Measurements from ENCODE around the gene MBNL3. TPM values are rescaled to one million over a fixed set of nuclear protein-coding genes. Genes with fewer than 3 reads are reported as not detected.

Gene MBNL3
- total RNA-seq, 1 experiment from 2014 or later: 2.6 TPM

GRCh38 chrX:132435222-132435621 is 53.6 kb downstream of the MBNL3 start:
- no peak overlapping the region for H3K56ac ChIP-seq (ENCODE audit: insufficient read length, low read depth, low read length)
- no peak overlapping the region for H2AFZ ChIP-seq (ENCODE audit: low read length)
- no peak overlapping the region for H2AK5ac ChIP-seq (ENCODE audit: insufficient read length, low read length)
- no peak overlapping the region for H4K5ac ChIP-seq (ENCODE audit: insufficient read length, low read depth, low read length)
- peaks cover 13 to 16% of the 10 kb centered on the region in 2 experiments for H3K4me1 Mint-ChIP-seq
- no peak for DNase-seq
- H4K8ac ChIP-seq (replicated peaks; ENCODE audit: insufficient read length, low read depth, low read length): no peak overlapping the region
- no peak overlapping the region for H2BK5ac ChIP-seq (ENCODE audit: insufficient read length, low read length)
- no peak overlapping the region for H4K91ac ChIP-seq (ENCODE audit: insufficient read length, low read depth, low read length)
- no peaks in the 10 kb centered on the region for H3K27me3 Mint-ChIP-seq (ENCODE audit: low read depth)
- no CpG with 5 or more reads among the region's 1 CpG for WGBS (ENCODE audit: extremely low coverage, insufficient read length, low lambda C conversion rate)
- H3K36me3 Mint-ChIP-seq (ENCODE audit: insufficient read depth in 1 of 3, low read depth in 3 of 3): no peaks in the 10 kb centered on the region
- H3K27ac Mint-ChIP-seq: no peak overlapping the region
- H3K4me1 ChIP-seq (ENCODE audit: insufficient read depth, low read length): peaks cover 4% of the 10 kb centered on the region; the same call in 1 of the 2 replicates
- no peak overlapping the region for H3T11ph ChIP-seq (ENCODE audit: low read length)
- no peak overlapping the region for H3K4me2 ChIP-seq (ENCODE audit: insufficient read depth, insufficient read length, low read length)
- H3K14ac ChIP-seq (ENCODE audit: insufficient read depth, low read length): no peak overlapping the region
- no peak overlapping the region for H3K23ac ChIP-seq (ENCODE audit: insufficient read length, low read depth, low read length)
- TF ChIP-seq CTCF (conservative IDR thresholded peaks at IDR 0.05): no peak
- H3K9me3 Mint-ChIP-seq: no peaks in the 10 kb centered on the region
- H2BK15ac ChIP-seq (ENCODE audit: low read depth, low read length): no peak overlapping the region
- H3K27ac ChIP-seq (ENCODE audit: insufficient read length, low read depth, low read length): no peak overlapping the region
- no peaks in the 10 kb centered on the region for H3K9me3 ChIP-seq (ENCODE audit: control insufficient read depth, low read depth, low read length)
- H2BK120ac ChIP-seq (ENCODE audit: low read depth, low read length, poor library complexity, severe bottlenecking): no peak overlapping the region
- H3K27me3 ChIP-seq (ENCODE audit: insufficient read depth, low read length): no peaks in the 10 kb centered on the region
- H3K4me3 Mint-ChIP-seq: no peak overlapping the region
- H2BK20ac ChIP-seq (ENCODE audit: low read depth, low read length, poor library complexity, severe bottlenecking): no peak overlapping the region
- no peak overlapping the region for H2BK12ac ChIP-seq (ENCODE audit: insufficient read length, low read depth, low read length)
- no peaks in the 10 kb centered on the region for H4K20me1 ChIP-seq (ENCODE audit: control insufficient read depth, insufficient read depth, insufficient read length)
- H3K79me1 ChIP-seq (ENCODE audit: insufficient read depth, low read depth, low read length, poor library complexity, severe bottlenecking): no peaks in the 10 kb centered on the region
- H3K23me2 ChIP-seq (ENCODE audit: insufficient read length, low read depth, low read length, poor library complexity, severe bottlenecking): no peaks in the 10 kb centered on the region
- H3K9ac ChIP-seq (ENCODE audit: extremely low read depth, insufficient read length, low read length): no peak overlapping the region
- H3K4ac ChIP-seq (ENCODE audit: low read depth, low read length): no peak overlapping the region
- H3K79me2 ChIP-seq (ENCODE audit: insufficient read depth, low read length): no peaks in the 10 kb centered on the region
- no peak overlapping the region for H3K18ac ChIP-seq (ENCODE audit: insufficient read length, low read depth, low read length)
